ENCODE results near the gene ZP2.

The ZP2 gene

DNA sequence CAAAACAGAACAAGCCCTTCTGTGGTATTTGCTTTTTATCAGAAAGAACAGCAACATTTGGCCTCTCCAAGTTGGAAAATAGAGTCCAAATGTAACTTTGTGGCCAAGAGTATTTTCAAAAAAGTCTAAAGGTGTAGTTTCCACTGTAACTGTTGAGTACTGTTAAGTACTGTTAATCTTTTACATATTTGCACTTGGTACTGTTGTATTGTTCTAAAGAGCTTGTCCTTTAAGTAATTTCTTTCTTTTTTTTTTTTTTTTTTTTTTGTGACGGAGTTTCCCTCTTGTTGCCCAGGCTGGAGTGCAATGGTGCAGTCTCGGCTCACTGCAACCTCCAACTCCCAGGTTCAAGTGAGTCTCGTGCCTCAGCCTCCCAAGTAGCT lies 31.4 kb downstream of the ZP2 start:
- Histone ChIP-seq H3K36me3 (ENCODE audit: control insufficient read depth, low read length) (peaks cover 63% of the 10 kb centered on the region), H3K9me3 (ENCODE audit: control insufficient read depth, insufficient read depth, low read length) (no peaks in the 10 kb centered on the region), H3K4me2 (ENCODE audit: low read length) (no peak overlapping the region), H3K79me2 (ENCODE audit: control insufficient read depth, low read length) (no peaks in the 10 kb centered on the region), H3K4me3 (ENCODE audit: low read length) (no peak overlapping the region), H3K27me3 (ENCODE audit: control insufficient read depth, low read length) (no peaks in the 10 kb centered on the region), H3K9me2 (replicated peaks; ENCODE audit: control insufficient read depth, low read length) (no peaks in the 10 kb centered on the region), H3K27ac (ENCODE audit: low read depth, low read length) (no peak overlapping the region), H4K20me1 (ENCODE audit: control insufficient read depth, insufficient read depth, low read depth, low read length) (no peaks in the 10 kb centered on the region), H3K4me1 (ENCODE audit: control insufficient read depth, low read length) (no peaks in the 10 kb centered on the region), H3F3A (ENCODE audit: control insufficient read depth, insufficient read depth) (no peaks in the 10 kb centered on the region)
- no peak for TF ChIP-seq EZH2phosphoT487 (IDR thresholded peaks at IDR 0.05; ENCODE audit: borderline replicate concordance, low read length)
- TF ChIP-seq, protein P1, sequence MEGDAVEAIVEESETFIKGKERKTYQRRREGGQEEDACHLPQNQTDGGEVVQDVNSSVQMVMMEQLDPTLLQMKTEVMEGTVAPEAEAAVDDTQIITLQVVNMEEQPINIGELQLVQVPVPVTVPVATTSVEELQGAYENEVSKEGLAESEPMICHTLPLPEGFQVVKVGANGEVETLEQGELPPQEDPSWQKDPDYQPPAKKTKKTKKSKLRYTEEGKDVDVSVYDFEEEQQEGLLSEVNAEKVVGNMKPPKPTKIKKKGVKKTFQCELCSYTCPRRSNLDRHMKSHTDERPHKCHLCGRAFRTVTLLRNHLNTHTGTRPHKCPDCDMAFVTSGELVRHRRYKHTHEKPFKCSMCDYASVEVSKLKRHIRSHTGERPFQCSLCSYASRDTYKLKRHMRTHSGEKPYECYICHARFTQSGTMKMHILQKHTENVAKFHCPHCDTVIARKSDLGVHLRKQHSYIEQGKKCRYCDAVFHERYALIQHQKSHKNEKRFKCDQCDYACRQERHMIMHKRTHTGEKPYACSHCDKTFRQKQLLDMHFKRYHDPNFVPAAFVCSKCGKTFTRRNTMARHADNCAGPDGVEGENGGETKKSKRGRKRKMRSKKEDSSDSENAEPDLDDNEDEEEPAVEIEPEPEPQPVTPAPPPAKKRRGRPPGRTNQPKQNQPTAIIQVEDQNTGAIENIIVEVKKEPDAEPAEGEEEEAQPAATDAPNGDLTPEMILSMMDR (IDR thresholded peaks at IDR 0.05; ENCODE audit: low read depth, low read length, poor library complexity, severe bottlenecking): no peak

DNA sequence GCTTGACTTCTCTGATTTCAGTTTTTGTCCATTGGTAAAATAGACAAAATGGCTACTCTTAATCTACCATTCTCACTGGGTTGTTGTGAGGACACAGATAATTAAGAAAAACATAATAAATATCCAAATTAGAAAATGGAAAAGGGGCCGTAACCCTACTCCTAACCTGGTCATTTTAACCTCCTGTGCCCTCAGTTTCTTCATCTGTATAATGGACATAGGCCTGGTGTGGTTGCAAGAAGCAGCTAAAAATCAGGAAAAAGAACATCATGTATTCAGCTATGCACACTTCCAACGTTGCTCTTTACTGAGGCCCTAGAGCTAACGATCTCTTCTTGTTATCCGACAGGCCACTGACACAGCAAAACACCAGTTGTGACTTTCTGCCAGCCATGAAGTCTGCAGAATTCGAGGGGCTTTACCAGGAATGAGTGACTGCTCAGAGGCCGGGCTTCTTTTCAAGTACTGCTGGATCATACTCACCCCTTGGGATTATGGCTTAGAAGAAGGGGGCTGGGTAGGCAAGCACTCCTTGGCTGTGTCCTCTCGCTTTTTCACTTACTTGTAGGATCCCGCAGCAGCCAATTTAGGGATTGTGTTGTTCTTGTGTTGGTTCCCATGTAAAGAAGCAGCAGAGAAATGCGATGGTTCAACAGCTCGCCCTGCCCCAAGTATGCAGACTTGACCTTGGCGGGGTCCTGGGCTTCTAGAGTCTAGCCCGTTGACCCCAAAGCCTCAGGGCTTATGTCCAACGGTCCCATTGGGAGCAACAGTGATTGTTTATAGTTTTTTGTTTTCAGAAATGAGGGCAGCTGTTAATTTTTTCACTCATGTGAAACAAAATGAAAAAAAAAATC lies 32.0 kb downstream of the ZP2 start:
- H3K4me1 ChIP-seq (ENCODE audit: control insufficient read depth, low read length): no peaks in the 10 kb centered on the region
- no peaks in the 10 kb centered on the region for H4K20me1 ChIP-seq (ENCODE audit: control insufficient read depth, insufficient read depth, low read depth, low read length)
- H3K79me2 ChIP-seq (ENCODE audit: control insufficient read depth, low read length): no peaks in the 10 kb centered on the region
- H3K4me3 ChIP-seq (ENCODE audit: low read length): no peak overlapping the region
- H3K27ac ChIP-seq (ENCODE audit: low read depth, low read length): no peak overlapping the region
- no peak overlapping the region for H3K4me2 ChIP-seq (ENCODE audit: low read length)
- no peaks in the 10 kb centered on the region for H3K27me3 ChIP-seq (ENCODE audit: control insufficient read depth, low read length)
- H3F3A ChIP-seq (ENCODE audit: control insufficient read depth, insufficient read depth): no peaks in the 10 kb centered on the region
- no peaks in the 10 kb centered on the region for H3K9me2 ChIP-seq (replicated peaks; ENCODE audit: control insufficient read depth, low read length)
- peaks cover 69% of the 10 kb centered on the region for H3K36me3 ChIP-seq (ENCODE audit: control insufficient read depth, low read length)
- TF ChIP-seq EZH2phosphoT487 (IDR thresholded peaks at IDR 0.05; ENCODE audit: borderline replicate concordance, low read length): no peak
- TF ChIP-seq, protein P1 (IDR thresholded peaks at IDR 0.05; ENCODE audit: low read depth, low read length, poor library complexity, severe bottlenecking): no peak
- no peaks in the 10 kb centered on the region for H3K9me3 ChIP-seq (ENCODE audit: control insufficient read depth, insufficient read depth, low read length)

DNA sequence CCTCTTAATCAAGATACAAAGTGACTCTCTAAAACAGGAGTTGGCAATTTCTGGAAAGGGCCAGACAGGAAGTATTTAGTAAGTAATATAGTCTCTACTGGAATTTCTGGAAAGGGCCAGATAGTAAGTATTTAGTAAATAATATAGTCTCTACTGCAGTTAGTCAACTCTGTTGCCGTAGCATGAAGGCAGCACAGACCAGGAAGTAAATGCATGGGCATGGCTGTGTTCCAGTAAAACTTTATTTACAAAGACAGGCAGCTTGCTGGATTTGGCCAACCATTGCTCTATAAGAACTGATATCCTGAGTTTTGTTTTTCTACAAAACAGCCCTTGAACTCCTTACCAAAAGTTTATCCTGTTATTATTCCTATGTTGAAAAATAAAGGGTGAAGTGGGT lies 36.0 kb downstream of the ZP2 start:
- H3K9me3 ChIP-seq (ENCODE audit: control insufficient read depth, insufficient read depth, low read length): no peaks in the 10 kb centered on the region
- peaks cover 88% of the 10 kb centered on the region for H3K36me3 ChIP-seq (ENCODE audit: control insufficient read depth, low read length)
- no peak overlapping the region for H3K4me3 ChIP-seq (ENCODE audit: low read length)
- no peaks in the 10 kb centered on the region for H3K9me2 ChIP-seq (replicated peaks; ENCODE audit: control insufficient read depth, low read length)
- H3K4me2 ChIP-seq (ENCODE audit: low read length): no peak overlapping the region
- no peaks in the 10 kb centered on the region for H4K20me1 ChIP-seq (ENCODE audit: control insufficient read depth, insufficient read depth, low read depth, low read length)
- no peaks in the 10 kb centered on the region for H3K27me3 ChIP-seq (ENCODE audit: control insufficient read depth, low read length)
- H3K27ac ChIP-seq (ENCODE audit: low read depth, low read length): no peak overlapping the region
- no peaks in the 10 kb centered on the region for H3K4me1 ChIP-seq (ENCODE audit: control insufficient read depth, low read length)
- no peaks in the 10 kb centered on the region for H3F3A ChIP-seq (ENCODE audit: control insufficient read depth, insufficient read depth)
- H3K79me2 ChIP-seq (ENCODE audit: control insufficient read depth, low read length): no peaks in the 10 kb centered on the region
- TF ChIP-seq, protein P1 (IDR thresholded peaks at IDR 0.05; ENCODE audit: low read depth, low read length, poor library complexity, severe bottlenecking): no peak
- no peak for TF ChIP-seq EZH2phosphoT487 (IDR thresholded peaks at IDR 0.05; ENCODE audit: borderline replicate concordance, low read length)
